ENCODE results near the gene SPACA6.

Gene SPACA6

GRCh38 chr19:51706885-51707284 is 13.8 kb downstream of the SPACA6 start:
- H3K4me1 Mint-ChIP-seq = peaks cover 31% of the 10 kb centered on the region
- H3K27me3 Mint-ChIP-seq = peaks cover 9% of the 10 kb centered on the region
- DNase-seq = no peak
- no peak overlapping the region for H3K4me3 Mint-ChIP-seq
- no peak for ATAC-seq
- H3K9me3 Mint-ChIP-seq = no peaks in the 10 kb centered on the region
- no peak overlapping the region for H3K27ac Mint-ChIP-seq
- peaks cover 21% of the 10 kb centered on the region for H3K36me3 Mint-ChIP-seq (ENCODE audit: low read depth)

DNA sequence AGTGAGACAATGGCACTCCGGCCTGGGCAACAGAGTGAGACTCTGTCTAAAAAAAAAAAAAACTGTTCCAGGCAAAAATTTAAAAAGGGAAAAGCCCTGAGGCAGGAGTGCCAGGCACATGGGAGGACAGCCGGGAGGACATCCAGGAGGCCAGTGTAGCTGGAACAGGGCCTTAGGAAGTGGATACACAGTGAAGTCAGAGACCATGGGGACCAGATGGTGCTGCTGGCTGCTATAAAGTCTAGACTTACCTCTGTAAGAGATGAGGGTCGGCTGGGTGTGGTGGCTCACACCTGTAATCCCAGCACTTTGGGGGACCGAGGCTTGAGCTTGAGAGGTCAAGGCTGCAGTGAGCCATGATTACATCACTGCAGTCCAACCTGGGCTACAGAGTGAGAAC is 15.7 kb downstream of the SPACA6 start:
- DNase-seq (no peak), ATAC-seq (no peak)
- H3K36me3 Mint-ChIP-seq (ENCODE audit: low read depth) = peaks cover 21% of the 10 kb centered on the region
- no peak overlapping the region for H3K4me3 Mint-ChIP-seq
- H3K27ac Mint-ChIP-seq = no peak overlapping the region
- H3K4me1 Mint-ChIP-seq = peaks cover 16% of the 10 kb centered on the region
- no peaks in the 10 kb centered on the region for H3K27me3 Mint-ChIP-seq
- H3K9me3 Mint-ChIP-seq = no peaks in the 10 kb centered on the region

GRCh38 chr19:51709575-51709974 is 16.4 kb downstream of the SPACA6 start:
- H3K4me3 Mint-ChIP-seq = no peak overlapping the region
- no peaks in the 10 kb centered on the region for H3K27me3 Mint-ChIP-seq
- no peak for DNase-seq
- peaks cover 14% of the 10 kb centered on the region for H3K4me1 Mint-ChIP-seq
- H3K9me3 Mint-ChIP-seq = no peaks in the 10 kb centered on the region
- no peak overlapping the region for H3K27ac Mint-ChIP-seq
- no peak for ATAC-seq
- peaks cover 21% of the 10 kb centered on the region for H3K36me3 Mint-ChIP-seq (ENCODE audit: low read depth)

DNA sequence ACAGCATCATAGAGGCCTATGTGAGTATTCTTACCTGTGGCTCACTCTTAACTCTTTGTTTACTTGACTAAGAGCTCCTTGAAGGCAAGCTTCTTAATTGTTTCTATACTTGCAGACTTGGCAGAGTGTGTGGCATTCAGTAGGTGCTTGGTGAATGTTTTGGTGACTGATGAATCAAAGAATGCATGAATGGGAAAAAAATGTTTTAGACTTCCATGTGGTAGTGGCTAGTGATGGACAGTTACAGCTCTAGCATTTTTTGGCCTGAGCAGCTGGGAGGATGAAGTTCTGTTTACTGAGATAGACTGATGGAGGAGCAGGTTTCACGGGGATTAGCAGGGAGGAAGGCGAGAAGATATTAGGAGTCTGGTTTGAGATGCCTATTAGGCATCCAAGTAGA is 17.0 kb downstream of the SPACA6 start:
- no peak overlapping the region for H3K4me3 Mint-ChIP-seq
- peaks cover 19% of the 10 kb centered on the region for H3K36me3 Mint-ChIP-seq (ENCODE audit: low read depth)
- H3K27me3 Mint-ChIP-seq = no peaks in the 10 kb centered on the region
- H3K27ac Mint-ChIP-seq = no peak overlapping the region
- ATAC-seq = no peak
- DNase-seq = no peak
- peaks cover 9% of the 10 kb centered on the region for H3K4me1 Mint-ChIP-seq
- peaks cover 2% of the 10 kb centered on the region for H3K9me3 Mint-ChIP-seq

- Mint-ChIP-seq H3K9me3 (peaks cover 3% of the 10 kb centered on the region), H3K27ac (no peak overlapping the region), H3K4me3 (no peak overlapping the region), H3K27me3 (peaks cover 4% of the 10 kb centered on the region), H3K4me1 (no peaks in the 10 kb centered on the region), H3K36me3 (ENCODE audit: low read depth) (peaks cover 7% of the 10 kb centered on the region)
- DNase-seq (no peak), ATAC-seq (no peak)
These were observed 18.6 kb downstream of the SPACA6 start for GRCh38 chr19:51711702-51712101.

GRCh38 chr19:51712461-51713081 is 19.4 kb downstream of the SPACA6 start:
- no peak for DNase-seq
- H3K9me3 Mint-ChIP-seq = peaks cover 3% of the 10 kb centered on the region
- peaks cover 2% of the 10 kb centered on the region for H3K36me3 Mint-ChIP-seq (ENCODE audit: low read depth)
- no peak overlapping the region for H3K27ac Mint-ChIP-seq
- no peak overlapping the region for H3K4me3 Mint-ChIP-seq
- H3K27me3 Mint-ChIP-seq = peaks cover 4% of the 10 kb centered on the region
- no peaks in the 10 kb centered on the region for H3K4me1 Mint-ChIP-seq
- ATAC-seq = no peak

- Mint-ChIP-seq H3K4me1 (peaks cover under 1% of the 10 kb centered on the region), H3K36me3 (ENCODE audit: low read depth) (peaks cover under 1% of the 10 kb centered on the region), H3K4me3 (no peak overlapping the region), H3K9me3 (peaks cover 4% of the 10 kb centered on the region), H3K27me3 (peaks cover 9% of the 10 kb centered on the region), H3K27ac (no peak overlapping the region)
- ATAC-seq = no peak
- no peak for DNase-seq
These were observed 20.5 kb downstream of the SPACA6 start for GRCh38 chr19:51713319-51714285.

DNA sequence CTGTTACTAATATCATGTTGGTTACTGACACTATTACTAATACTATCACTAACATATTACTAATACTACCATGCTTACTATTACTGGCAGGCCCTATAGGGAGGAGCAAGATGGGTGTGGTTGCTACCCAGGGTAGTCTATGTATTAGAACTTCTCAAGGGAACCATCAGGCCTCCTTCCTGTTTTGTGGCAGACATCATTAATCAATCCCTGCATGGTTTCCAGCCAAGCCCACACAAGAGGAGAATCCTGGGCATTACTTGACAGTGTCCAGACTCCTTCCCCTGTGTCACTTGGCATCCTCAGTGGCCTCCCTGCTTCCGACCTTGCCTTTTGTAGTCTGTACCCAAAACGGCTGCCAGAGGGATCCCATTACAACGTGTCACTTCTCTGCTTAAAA is 21.7 kb downstream of the SPACA6 start:
- Mint-ChIP-seq H3K4me3 (no peak overlapping the region), H3K9me3 (peaks cover 8% of the 10 kb centered on the region), H3K27me3 (peaks cover 17% of the 10 kb centered on the region), H3K36me3 (ENCODE audit: low read depth) (peaks cover 4% of the 10 kb centered on the region), H3K27ac (no peak overlapping the region), H3K4me1 (peaks cover 4% of the 10 kb centered on the region)
- no peak for DNase-seq
- no peak for ATAC-seq

DNA sequence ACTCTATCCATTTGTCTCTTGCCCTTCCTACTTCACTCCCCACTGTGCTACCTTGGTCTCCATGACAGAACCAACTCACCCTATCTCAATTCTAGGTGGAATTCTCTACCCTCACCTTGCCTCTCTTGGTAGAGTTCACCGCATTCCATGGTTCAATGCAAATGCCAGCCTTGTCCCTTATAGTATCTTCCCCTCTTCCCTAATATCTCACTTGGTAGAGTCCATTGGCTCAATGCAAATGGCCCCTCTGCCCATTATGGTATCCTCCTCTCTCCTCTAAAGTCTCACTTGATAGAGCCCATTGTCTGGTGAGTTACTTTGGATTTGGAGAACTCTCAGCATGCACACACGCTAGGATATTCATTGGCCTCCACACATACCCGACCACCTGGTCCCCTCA is 22.7 kb downstream of the SPACA6 start:
- DNase-seq (no peak), ATAC-seq (no peak)
- H3K9me3 Mint-ChIP-seq = peaks cover 8% of the 10 kb centered on the region
- no peak overlapping the region for H3K4me3 Mint-ChIP-seq
- peaks cover 4% of the 10 kb centered on the region for H3K36me3 Mint-ChIP-seq (ENCODE audit: low read depth)
- H3K4me1 Mint-ChIP-seq = peaks cover 4% of the 10 kb centered on the region
- peaks cover 25% of the 10 kb centered on the region for H3K27me3 Mint-ChIP-seq
- no peak overlapping the region for H3K27ac Mint-ChIP-seq

- peaks cover 8% of the 10 kb centered on the region for H3K9me3 Mint-ChIP-seq
- H3K27ac Mint-ChIP-seq = no peak overlapping the region
These were observed 23.8 kb downstream of the SPACA6 start for GRCh38 chr19:51716925-51717324.

GRCh38 chr19:51719251-51719988 is 26.3 kb downstream of the SPACA6 start:
- Mint-ChIP-seq H3K27ac (no peak overlapping the region), H3K4me1 (peaks cover 4% of the 10 kb centered on the region), H3K27me3 (peaks cover 47% of the 10 kb centered on the region), H3K4me3 (no peak overlapping the region), H3K36me3 (ENCODE audit: low read depth) (peaks cover 4% of the 10 kb centered on the region), H3K9me3 (peaks cover 8% of the 10 kb centered on the region)
- ATAC-seq (no peak), DNase-seq (no peak)

More at GRCh38 chr19:51716925-51717324, 23.8 kb downstream of the SPACA6 start:
- DNase-seq (no peak), ATAC-seq (no peak)
- peaks cover 4% of the 10 kb centered on the region for H3K36me3 Mint-ChIP-seq (ENCODE audit: low read depth)
- H3K4me1 Mint-ChIP-seq = peaks cover 4% of the 10 kb centered on the region
- H3K27me3 Mint-ChIP-seq = peaks cover 32% of the 10 kb centered on the region
- H3K4me3 Mint-ChIP-seq = no peak overlapping the region

DNA sequence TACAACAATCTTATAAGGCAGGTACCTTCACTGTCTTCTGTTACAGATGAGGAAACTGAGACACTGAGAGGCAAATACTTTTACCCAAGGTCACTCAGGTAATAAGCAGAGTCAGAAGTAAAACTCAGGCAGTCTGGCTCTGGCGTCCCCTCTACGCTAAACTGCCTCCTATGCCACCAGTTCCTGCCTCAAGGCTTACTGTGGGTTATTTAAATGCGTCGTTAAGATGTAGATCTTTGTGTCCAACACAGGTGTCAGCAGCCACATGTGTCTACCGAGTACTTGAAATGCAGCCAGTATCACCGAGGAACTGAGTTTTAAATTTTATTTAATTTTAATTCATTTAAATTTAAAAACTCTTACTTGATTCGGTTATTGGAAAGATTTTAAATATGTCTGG is 28.8 kb downstream of the SPACA6 start:
- H3K4me3 Mint-ChIP-seq = no peak overlapping the region
- peaks cover 5% of the 10 kb centered on the region for H3K9me3 Mint-ChIP-seq
- ATAC-seq = no peak
- no peak overlapping the region for H3K27ac Mint-ChIP-seq
- peaks cover 56% of the 10 kb centered on the region for H3K27me3 Mint-ChIP-seq
- H3K4me1 Mint-ChIP-seq = peaks cover 4% of the 10 kb centered on the region
- peaks cover 4% of the 10 kb centered on the region for H3K36me3 Mint-ChIP-seq (ENCODE audit: low read depth)
- DNase-seq = no peak

- DNase-seq (no peak), ATAC-seq (no peak)
- no peak overlapping the region for H3K27ac Mint-ChIP-seq
- peaks cover 5% of the 10 kb centered on the region for H3K9me3 Mint-ChIP-seq
- no peak overlapping the region for H3K4me3 Mint-ChIP-seq
- peaks cover 59% of the 10 kb centered on the region for H3K27me3 Mint-ChIP-seq
- peaks cover 4% of the 10 kb centered on the region for H3K4me1 Mint-ChIP-seq
- H3K36me3 Mint-ChIP-seq (ENCODE audit: low read depth) = peaks cover 4% of the 10 kb centered on the region
These were observed 29.4 kb downstream of the SPACA6 start for GRCh38 chr19:51722492-51722891.

DNA sequence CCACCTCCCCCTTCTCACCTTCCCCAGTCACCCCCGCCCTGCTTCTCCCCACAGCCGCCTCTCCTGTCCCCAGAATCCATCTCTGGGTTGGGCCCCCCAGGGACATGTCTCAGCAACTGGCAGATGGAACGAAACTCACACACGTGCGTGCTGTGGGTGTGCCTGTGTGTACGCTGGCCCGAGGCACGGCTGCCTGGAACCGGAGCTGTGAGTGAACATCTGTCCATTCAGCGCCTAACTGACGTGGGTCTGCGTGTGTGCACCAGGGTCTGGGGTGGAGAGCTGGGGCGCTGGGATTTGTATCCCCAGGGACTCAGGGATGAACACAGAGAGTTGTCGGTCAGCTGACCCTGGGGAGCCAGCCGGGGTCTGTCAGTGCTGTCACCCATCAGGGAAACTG is 31.4 kb downstream of the SPACA6 start:
- DNase-seq = no peak
- ATAC-seq = no peak
- Mint-ChIP-seq H3K27ac (no peak overlapping the region), H3K27me3 (peaks cover 51% of the 10 kb centered on the region), H3K36me3 (ENCODE audit: low read depth) (no peaks in the 10 kb centered on the region), H3K4me3 (no peak overlapping the region), H3K4me1 (no peaks in the 10 kb centered on the region), H3K9me3 (no peaks in the 10 kb centered on the region)
